ENCODE data around the gene SUGCT.
"Not testable (repeated sequence)": the region's sequence is repeated elsewhere in the genome, so short reads cannot be mapped to it uniquely, and the experiment has no call there.

Gene SUGCT

DNA sequence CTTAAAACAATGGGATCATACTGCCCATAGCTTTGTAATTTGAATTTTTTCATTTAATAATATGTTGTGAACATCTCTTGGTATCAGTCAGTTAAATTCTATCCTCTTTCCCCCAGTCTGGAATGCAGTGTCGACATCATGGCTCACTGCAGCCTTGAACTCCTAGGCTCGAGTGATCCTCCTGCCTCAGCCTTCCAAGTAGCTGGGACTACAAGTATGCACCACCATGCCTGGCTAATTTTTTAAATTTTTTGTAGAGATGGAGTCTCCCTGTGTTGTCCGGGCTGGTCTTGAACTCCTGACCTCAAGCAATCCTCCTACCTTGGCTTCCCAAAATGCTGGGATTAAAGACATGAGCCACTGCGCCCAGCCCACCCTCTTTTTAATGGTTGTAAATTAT, 35.0 kb upstream of the SUGCT start:
- no peak overlapping the region for H3K27ac ChIP-seq
- TF ChIP-seq, protein P1, sequence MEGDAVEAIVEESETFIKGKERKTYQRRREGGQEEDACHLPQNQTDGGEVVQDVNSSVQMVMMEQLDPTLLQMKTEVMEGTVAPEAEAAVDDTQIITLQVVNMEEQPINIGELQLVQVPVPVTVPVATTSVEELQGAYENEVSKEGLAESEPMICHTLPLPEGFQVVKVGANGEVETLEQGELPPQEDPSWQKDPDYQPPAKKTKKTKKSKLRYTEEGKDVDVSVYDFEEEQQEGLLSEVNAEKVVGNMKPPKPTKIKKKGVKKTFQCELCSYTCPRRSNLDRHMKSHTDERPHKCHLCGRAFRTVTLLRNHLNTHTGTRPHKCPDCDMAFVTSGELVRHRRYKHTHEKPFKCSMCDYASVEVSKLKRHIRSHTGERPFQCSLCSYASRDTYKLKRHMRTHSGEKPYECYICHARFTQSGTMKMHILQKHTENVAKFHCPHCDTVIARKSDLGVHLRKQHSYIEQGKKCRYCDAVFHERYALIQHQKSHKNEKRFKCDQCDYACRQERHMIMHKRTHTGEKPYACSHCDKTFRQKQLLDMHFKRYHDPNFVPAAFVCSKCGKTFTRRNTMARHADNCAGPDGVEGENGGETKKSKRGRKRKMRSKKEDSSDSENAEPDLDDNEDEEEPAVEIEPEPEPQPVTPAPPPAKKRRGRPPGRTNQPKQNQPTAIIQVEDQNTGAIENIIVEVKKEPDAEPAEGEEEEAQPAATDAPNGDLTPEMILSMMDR (conservative IDR thresholded peaks at IDR 0.05): no peak

DNA sequence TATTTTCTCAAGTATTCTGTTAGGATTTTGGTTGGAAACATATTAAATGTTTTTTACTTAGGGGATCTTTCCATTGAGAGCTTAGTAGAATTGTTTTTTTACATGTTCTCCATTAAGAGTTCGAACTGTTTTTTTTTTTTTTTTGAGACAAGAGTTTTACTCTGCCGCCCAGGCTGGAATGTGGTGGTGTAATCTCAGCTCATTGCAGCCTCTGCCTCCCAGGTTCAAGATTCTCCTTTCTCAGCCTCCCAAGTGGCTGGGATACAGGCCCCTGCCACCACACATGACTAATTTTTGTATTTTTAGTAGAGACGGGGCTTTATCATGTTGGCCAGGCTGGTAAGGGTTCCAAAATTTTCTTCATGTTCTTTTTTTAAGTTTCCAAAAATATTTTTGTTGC, 33.6 kb upstream of the SUGCT start:
- TF ChIP-seq, protein P1 (conservative IDR thresholded peaks at IDR 0.05): no peak
- no peak overlapping the region for H3K27ac ChIP-seq

DNA sequence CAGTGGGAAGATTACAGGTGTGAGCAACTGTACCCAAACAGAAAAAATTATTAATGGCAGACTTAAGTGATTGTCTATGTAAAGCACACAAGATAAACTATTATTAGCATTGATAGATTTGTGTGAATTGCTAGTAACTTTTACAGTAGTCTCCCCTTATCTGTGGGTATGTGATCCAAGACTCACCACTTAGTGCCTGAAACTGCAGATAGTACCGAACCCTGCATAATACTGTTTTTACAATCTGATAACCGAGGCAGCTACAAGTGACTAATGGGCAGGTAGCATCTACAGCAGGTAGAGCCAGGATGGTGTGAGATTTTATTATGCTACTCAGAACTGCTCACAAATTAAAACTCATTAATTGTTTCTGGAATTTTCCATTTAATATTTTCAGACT, 31.9 kb upstream of the SUGCT start:
- TF ChIP-seq, protein P1 (conservative IDR thresholded peaks at IDR 0.05): no peak
- no peak overlapping the region for H3K27ac ChIP-seq

DNA sequence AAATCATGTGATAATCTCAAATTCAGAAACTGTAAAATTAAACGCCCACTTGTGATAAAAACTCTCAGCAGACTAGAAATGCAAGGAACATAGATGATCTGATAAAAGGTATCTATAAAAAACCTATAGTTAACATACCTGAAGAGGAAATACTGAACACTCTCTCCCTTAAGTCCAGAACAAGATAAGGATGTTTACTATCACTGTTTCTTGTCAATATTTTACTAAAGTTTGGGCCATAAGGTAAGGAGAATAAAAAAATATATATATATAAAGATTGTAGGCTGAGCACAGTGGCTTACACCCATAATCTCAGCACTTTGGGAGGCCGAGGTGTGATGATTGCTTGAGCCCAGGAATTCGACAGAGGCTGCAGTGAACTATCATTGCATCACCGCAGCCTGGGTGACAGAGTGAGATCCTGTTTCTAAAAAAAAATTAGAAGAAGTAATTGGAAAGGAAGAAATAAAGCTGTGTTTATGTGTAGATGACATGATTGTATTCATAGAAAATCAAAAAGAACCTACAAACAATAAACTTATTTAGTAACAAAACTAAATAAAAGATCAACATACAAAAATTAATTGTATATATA, 28.8 kb upstream of the SUGCT start:
- TF ChIP-seq, protein P1 (conservative IDR thresholded peaks at IDR 0.05): no peak
- H3K27ac ChIP-seq: no peak overlapping the region

DNA sequence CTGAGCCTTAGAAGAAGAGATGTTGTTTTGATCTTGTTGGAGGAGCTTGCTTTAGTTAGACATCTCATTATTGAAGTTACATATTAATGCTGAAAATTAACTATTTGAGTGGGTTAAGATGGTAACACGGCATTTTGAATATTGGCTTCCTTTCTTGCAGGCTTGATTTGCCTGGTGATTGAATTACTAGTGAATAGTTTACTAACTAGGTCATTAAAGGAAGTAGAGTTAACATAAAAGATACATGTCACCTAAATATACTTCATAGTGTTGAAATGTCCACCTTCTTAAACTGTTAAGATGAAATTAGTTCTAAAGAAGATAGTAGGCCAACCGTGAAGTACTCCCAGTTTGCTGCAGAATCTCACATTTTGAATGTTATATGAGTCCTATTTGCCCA, 18.9 kb upstream of the SUGCT start:
- TF ChIP-seq, protein P1 (conservative IDR thresholded peaks at IDR 0.05): no peak
- no peak overlapping the region for H3K27ac ChIP-seq

DNA sequence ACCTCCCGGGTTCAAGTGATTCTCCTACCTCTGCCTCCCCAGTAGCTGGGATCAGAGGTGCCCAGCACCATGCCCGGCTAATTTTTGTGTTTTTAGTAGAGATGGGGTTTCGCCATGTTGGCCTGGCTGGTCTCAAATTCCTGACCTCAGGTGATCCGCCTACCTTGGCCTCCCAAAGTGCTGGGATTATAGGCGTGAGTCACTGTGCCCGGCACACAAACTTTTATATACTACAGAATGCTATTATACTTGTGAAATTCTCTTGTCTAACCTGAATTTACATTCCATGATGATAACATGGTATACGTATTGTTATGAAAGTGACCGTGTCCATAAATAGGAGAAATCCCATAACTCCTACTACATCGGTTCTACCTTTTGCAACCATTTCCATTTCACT, 17.6 kb upstream of the SUGCT start:
- not testable (repeated sequence) for H3K27ac ChIP-seq

DNA sequence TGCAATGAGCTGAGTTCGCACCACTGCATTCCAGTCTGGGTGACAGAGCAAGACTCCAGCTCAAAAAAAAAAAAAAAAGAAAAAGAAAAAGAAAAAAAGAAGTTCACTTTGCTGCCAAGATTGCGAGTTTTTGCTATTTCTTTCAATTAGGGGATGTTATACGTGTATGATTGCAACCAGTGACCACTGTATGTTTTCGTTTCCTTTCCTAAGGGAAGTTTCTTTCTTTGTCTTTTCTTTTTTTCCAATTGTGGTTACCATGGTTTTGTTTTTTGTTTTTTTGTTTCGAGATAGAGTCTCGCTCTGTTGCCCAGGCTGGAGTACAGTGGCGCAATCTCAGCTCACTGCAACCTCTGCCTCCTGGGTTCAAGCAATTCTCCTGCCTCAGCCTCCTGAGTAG, 16.6 kb upstream of the SUGCT start:
- not testable (repeated sequence) for H3K27ac ChIP-seq

DNA sequence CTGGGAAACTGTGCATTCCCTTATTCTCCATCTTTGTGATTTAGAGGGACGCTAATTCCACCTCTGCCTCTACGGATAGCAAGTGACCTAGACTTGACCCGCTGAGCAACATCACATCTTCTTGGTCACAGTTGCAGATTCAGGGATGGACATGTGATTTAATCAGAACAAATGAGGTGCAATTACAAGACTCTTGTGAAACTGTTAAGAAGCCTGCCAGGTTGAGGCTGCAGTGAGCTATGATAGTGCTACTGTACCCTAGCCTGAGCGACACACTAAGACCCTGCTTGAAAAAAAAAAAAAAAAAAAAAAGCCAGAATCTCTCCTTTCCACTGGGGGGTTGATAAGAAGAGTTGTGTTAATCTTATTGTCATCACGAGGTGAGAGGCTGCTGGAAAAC, 14.8 kb upstream of the SUGCT start:
- H3K27ac ChIP-seq: no peak overlapping the region
- TF ChIP-seq, protein P1 (conservative IDR thresholded peaks at IDR 0.05): no peak

DNA sequence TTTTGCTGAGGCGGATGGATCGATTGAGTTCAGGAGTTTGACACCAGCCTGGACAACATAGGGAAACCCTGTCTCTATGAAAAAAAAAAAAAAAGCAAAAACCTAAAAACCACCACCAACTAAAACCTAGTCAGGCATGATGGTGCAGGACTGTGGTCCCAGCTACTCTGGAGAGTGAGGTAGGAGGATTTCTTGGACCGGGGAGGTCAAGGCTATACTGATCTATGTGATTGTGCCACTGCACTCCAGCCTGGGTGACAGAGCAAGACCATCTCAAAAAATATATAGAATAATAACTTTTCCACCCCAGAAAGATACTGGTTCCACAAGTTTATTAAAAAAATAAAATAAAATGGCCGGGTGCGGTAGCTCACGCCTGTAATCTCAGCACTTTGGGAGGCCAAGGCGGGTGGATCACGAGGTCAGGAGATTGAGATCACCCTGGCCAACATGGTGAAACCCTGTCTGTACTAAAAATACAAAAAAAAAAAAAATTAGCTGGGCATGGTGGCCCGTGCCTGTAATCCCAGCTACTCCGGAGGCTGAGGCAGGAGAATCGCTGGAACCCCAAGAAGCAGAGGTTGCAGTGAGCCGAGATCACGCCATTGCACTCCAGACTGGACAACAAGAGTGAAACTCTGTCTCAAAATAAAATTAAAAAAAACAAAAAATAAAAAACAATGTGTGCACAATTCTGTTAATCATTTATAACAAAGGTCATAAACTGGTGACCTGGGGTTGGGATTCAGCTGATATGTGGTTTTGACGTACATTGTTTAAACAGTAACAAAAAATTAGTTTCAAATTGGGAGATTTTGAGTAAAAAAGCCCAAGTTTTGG, 12.5 kb upstream of the SUGCT start:
- H3K27ac ChIP-seq: not testable (repeated sequence)
